Body of pancreas (tissue), 4 donors: ENCODE results near the gene VEZT.

Experiments
- CTCF ChIP-seq, 7 experiments: fragments of 450-650 bp in 4 of 7; fragments of 200-600 bp in 3 of 7; sonication (generic) in 3 of 7; IDR thresholded peaks; one replicate each; pipeline ENCODE4 v1.5.1; 2016 to 2019; ENCODE audit warnings: antibody characterized with exemption in 7 of 7
- POLR2A ChIP-seq, 3 donors: fragments of 450-650 bp; IDR thresholded peaks; one replicate each; pipeline ENCODE4 v1.6.1; 2016; ENCODE audit warnings: antibody characterized with exemption in 3 of 3, mild to moderate bottlenecking in 2 of 3

- no peak for TF ChIP-seq POLR2A (IDR thresholded peaks at IDR 0.05)
- no peak for TF ChIP-seq CTCF (IDR thresholded peaks at IDR 0.05)
These were observed 19.7 kb downstream of the VEZT start for GRCh38 chr12:95237315-95237714.
